Measurements from ENCODE around the gene LRMDA. TPM values are rescaled to one million over a fixed set of nuclear protein-coding genes. Genes with fewer than 3 reads are reported as not detected.

LRMDA gene
- total and polyA plus RNA-seq, 10 of the 15 experiments (the other 5 are each of a cell fraction or from before 2014, with no cell fraction given) = 0.07 to 0.54 (median 0.29) TPM; not detected in 4

- BruUV-seq (replicated peaks) = no TSS peak
- intact Hi-C loops (cut with micrococcal nuclease; ENCODE audit: unreplicated experiment) = no loop called here
- in situ Hi-C loops (cut with MboI) = no loop called here
These were observed 1010.7 kb downstream of the LRMDA start for GRCh38 chr10:76442113-76442512.

More at GRCh38 chr10:76442113-76442512, 1010.7 kb downstream of the LRMDA start:
- POLR2A ChIA-PET = no interaction called here
- WGBS (ENCODE audit: insufficient coverage, insufficient replicate concordance, low lambda C conversion rate, missing lambda C conversion rate) = 29% methylated on average over 5 of the region's 5 CpGs
- Histone ChIP-seq H3K4me2 (ENCODE audit: control insufficient read depth, insufficient read depth) (no peak overlapping the region), H3K4me3 (no peak overlapping the region), H3K36me3 (ENCODE audit: control insufficient read depth in 2 of 2, insufficient read depth in 2 of 2, low read length in 1 of 2) (no peaks in the 10 kb centered on the region), H2AFZ (ENCODE audit: control insufficient read depth, low read depth, low read length) (no peak overlapping the region), H3K9ac (ENCODE audit: control insufficient read depth, insufficient read depth, low read length) (no peak overlapping the region), H3K9me3 (replicated peaks; ENCODE audit: control insufficient read depth, insufficient read depth, low read length) (no peaks in the 10 kb centered on the region), H3K27ac (ENCODE audit: control insufficient read depth, insufficient read depth) (no peak overlapping the region), H3K27me3 (replicated peaks in 1 of 2; ENCODE audit: control insufficient read depth in 2 of 2, insufficient read depth in 2 of 2, low read length in 1 of 2) (no peaks in the 10 kb centered on the region), H4K20me1 (ENCODE audit: control insufficient read depth, insufficient read depth) (no peaks in the 10 kb centered on the region), H3K4me1 (ENCODE audit: control insufficient read depth, insufficient read depth, low read length) (no peaks in the 10 kb centered on the region), H3K79me2 (ENCODE audit: control insufficient read depth, insufficient read depth, low read length) (no peaks in the 10 kb centered on the region)
- CTCF ChIA-PET = no interaction called here
- DNase-seq (ENCODE audit: low read depth, low spot score) (no peak), ATAC-seq (no peak), FAIRE-seq (no peak)
- SMC1A ChIA-PET (ENCODE audit: uncharacterized antibody, unreplicated experiment) = no interaction called here
- no peak for TF ChIP-seq NFXL1 (IDR thresholded peaks at IDR 0.05; ENCODE audit: borderline replicate concordance)
- no peak for TF ChIP-seq ASH2L (IDR thresholded peaks at IDR 0.05; ENCODE audit: borderline replicate concordance, low read depth)
- no peak for TF ChIP-seq PAX5 (IDR thresholded peaks at IDR 0.05; ENCODE audit: borderline replicate concordance, low read depth, low read length)
- TF ChIP-seq CTCF (IDR thresholded peaks at IDR 0.05 in 2 of 3, conservative IDR thresholded peaks at IDR 0.05 in 1 of 3; ENCODE audit: control insufficient read depth in 2 of 3, extremely low read depth in 1 of 3, insufficient read depth in 1 of 3, low read depth in 3 of 3, low read length in 3 of 3) = no peak
- no peak for TF ChIP-seq ZNF622 (IDR thresholded peaks at IDR 0.05)
- TF ChIP-seq TARDBP (IDR thresholded peaks at IDR 0.05; ENCODE audit: borderline replicate concordance) = no peak
- TF ChIP-seq YBX1 (IDR thresholded peaks at IDR 0.05) = no peak
- no peak for TF ChIP-seq BHLHE40 (IDR thresholded peaks at IDR 0.05; ENCODE audit: borderline replicate concordance in 1 of 2, low read depth in 2 of 2, low read length in 1 of 2)
- no peak for TF ChIP-seq CEBPB (IDR thresholded peaks at IDR 0.05; ENCODE audit: borderline replicate concordance in 1 of 2, low read depth in 2 of 2, low read length in 2 of 2)
- no peak for TF ChIP-seq WRNIP1 (IDR thresholded peaks at IDR 0.05; ENCODE audit: borderline replicate concordance, low read depth, low read length)
- TF ChIP-seq IKZF1 (conservative IDR thresholded peaks at IDR 0.05) = no peak
- no peak for TF ChIP-seq ZBTB11 (CRISPR knock-in tag; IDR thresholded peaks at IDR 0.05)
- no peak for TF ChIP-seq BCLAF1 (IDR thresholded peaks at IDR 0.05)
- no peak for TF ChIP-seq SREBF1 (IDR thresholded peaks at IDR 0.05; ENCODE audit: low read length)
- TF ChIP-seq CHD2 (IDR thresholded peaks at IDR 0.05; ENCODE audit: borderline replicate concordance, low read depth, low read length) = no peak
- TF ChIP-seq ZBED1 (IDR thresholded peaks at IDR 0.05; ENCODE audit: borderline replicate concordance) = no peak
- RAD21 ChIA-PET (ENCODE audit: unreplicated experiment) = interaction anchor here (0.6 kb wide), 1 partner anchor 472 kb away, joined by 3 read pairs; no protein-coding TSS in a partner anchor

Measured in GM12878 (cell line).